ENCODE results near the gene GJA3.

The GJA3 gene

DNA sequence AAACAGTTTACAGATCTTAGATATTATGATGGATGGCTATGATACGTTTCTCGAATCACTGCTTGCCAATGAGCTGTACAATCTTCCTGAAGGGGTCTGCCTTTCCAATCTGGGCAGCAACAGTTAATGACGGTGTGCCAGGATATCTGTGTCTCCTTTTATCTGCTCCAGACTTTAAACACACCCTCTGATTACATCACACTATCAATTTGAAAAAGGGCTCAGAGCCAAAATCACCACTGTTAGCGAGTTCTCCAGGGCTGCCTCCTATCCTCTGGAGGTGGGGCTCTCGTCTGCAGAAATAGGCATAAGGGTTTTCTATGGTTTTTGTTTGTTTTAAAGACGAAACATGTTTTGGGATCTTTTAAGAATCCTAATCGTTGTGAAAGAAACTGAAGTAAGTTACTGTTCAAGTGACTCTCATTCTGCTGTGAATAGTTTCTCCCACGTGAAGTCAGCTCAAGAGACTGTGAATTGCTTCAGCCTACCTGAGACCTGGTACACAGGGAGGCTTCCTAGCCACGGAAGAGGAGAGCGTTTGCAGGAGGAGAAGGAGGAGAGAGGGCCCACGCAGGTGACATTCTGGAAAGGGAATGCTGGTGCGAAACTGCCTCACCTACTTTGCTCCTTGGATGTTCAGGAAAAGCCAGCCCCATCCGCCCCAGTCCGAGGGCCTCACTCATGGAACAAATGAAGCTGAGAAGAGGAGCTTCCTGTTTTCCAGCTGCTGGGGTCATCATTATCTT is 15.2 kb upstream of the GJA3 start:
- TF ChIP-seq, protein P1, sequence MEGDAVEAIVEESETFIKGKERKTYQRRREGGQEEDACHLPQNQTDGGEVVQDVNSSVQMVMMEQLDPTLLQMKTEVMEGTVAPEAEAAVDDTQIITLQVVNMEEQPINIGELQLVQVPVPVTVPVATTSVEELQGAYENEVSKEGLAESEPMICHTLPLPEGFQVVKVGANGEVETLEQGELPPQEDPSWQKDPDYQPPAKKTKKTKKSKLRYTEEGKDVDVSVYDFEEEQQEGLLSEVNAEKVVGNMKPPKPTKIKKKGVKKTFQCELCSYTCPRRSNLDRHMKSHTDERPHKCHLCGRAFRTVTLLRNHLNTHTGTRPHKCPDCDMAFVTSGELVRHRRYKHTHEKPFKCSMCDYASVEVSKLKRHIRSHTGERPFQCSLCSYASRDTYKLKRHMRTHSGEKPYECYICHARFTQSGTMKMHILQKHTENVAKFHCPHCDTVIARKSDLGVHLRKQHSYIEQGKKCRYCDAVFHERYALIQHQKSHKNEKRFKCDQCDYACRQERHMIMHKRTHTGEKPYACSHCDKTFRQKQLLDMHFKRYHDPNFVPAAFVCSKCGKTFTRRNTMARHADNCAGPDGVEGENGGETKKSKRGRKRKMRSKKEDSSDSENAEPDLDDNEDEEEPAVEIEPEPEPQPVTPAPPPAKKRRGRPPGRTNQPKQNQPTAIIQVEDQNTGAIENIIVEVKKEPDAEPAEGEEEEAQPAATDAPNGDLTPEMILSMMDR (IDR thresholded peaks at IDR 0.05; ENCODE audit: extremely low read depth, insufficient read depth, missing control alignments), result no peak
- in situ Hi-C loops (cut with MboI; ENCODE audit: low pct_unique_long_range_greater_than_20kb, low sequenced_read_pairs, unreplicated experiment), result loop anchor here (25.0 kb wide), 2 partner anchors 661 to 736 kb away; partner anchors contain the start of gene XPO4
- no peak for DNase-seq (ENCODE audit: low spot score)

DNA sequence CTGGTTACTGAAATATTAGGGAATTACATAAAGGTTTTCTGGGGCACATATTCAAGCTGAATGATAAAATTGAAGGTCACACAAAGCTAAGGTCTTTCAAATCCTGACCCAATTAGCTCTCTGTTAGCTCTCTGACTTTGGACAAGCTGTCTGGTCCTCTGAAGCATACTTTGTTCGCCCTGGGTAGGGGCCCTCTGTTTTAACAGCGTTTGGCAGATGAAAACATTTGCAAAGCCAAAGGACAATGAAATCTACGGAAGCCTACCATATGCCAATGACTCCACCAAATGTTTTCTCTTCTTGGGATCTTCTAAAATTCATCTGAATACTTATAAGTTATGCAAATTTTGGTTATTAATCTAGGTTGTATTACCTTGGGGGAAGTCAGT is 14.5 kb upstream of the GJA3 start:
- in situ Hi-C loops (cut with MboI; ENCODE audit: low pct_unique_long_range_greater_than_20kb, low sequenced_read_pairs, unreplicated experiment), result loop anchor here (25.0 kb wide), 2 partner anchors 662 to 737 kb away; partner anchors contain the start of gene XPO4
- TF ChIP-seq, protein P1 (IDR thresholded peaks at IDR 0.05; ENCODE audit: extremely low read depth, insufficient read depth, missing control alignments), result no peak
- DNase-seq (ENCODE audit: low spot score), result no peak

DNA sequence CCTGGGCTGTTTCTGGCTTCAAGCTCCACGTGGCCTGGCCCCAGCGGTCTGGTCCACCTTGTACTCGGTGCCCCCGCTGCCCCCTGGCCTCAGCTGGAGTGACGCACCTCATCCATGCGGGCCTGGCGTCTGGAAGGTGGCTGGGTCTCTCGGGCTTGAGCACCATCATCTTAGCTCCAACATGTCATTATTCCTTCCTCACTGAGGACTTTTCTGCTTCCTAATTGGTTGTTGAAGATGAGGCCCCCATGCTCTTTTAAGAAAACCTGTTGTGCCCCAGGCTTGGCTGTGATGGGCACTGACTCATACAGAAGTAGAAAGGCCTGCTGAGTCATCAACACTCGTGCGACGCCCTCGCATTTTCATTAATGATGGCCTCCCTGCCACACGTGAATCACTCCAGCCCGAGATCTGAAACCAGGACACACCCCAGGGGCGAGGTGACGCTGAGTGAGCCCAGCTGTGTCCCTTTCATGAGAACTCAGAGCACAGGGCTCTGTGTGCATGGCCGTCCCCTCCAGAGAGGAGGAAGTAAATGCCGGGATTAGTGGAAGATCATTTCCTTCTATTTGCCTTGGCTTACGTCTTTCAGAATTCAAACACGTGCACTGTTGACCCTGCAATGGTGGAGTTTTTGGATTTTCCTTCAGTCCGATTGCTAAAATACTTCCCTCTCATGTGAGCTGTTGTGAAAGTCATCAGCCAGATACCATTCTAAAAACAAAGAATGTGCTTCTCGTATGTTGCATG is 14.0 kb upstream of the GJA3 start:
- in situ Hi-C loops (cut with MboI; ENCODE audit: low pct_unique_long_range_greater_than_20kb, low sequenced_read_pairs, unreplicated experiment), result loop anchor here (25.0 kb wide), 2 partner anchors 662 to 737 kb away; partner anchors contain the start of gene XPO4
- TF ChIP-seq, protein P1 (IDR thresholded peaks at IDR 0.05; ENCODE audit: extremely low read depth, insufficient read depth, missing control alignments), result no peak
- peak; percentile 69 for DNase-seq (ENCODE audit: low spot score)

DNA sequence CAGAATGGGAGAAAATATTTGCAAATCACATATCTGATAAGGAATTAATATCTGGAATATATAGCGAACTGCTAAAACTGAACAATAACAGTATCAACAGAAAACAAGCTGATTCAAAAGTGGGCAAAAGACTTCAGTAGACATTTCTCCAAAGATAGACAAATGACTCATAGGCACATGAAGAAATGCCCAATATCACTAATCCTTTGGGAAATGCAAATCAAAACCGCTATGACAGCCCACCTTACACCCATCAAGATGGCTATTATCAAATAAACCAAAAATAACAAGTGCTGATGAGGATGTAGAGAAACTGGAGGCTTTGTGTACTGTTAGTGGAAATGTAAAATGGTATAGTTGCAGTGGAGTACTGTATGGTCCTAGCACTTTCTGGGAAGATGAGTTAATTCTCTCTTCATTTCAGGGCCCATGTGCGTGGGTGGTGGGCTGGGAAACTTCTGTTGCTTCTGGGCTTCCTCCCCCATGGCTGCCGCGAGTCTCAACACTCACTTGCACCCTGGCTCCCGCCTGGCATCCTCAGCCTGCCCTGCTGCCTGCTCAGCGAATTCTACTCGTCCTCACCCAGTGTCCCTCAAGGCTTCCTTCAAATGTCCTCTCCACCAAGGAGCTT is 12.4 kb upstream of the GJA3 start:
- TF ChIP-seq, protein P1 (IDR thresholded peaks at IDR 0.05; ENCODE audit: extremely low read depth, insufficient read depth, missing control alignments), result no peak
- no peak for DNase-seq (ENCODE audit: low spot score)
- in situ Hi-C loops (cut with MboI; ENCODE audit: low pct_unique_long_range_greater_than_20kb, low sequenced_read_pairs, unreplicated experiment), result no loop called here

DNA sequence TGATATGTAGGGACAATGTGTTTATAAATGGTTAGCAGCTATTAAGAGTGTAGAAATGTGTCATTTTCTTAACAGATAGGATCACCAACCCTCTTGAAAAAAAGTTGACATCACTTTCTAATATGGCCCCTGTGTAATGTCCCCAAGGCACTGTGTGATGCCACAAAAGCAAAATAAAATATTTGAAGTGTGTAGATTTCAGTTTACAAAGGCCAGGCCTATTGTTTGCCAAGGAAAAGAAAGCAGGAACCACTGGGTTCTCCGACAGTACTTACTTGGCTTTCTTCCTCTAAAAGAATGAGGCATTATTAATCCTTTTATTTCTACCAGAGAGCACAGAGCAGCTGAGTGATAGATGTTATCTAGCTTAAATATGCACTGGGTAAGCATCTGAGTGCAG is 10.5 kb upstream of the GJA3 start:
- DNase-seq (ENCODE audit: low spot score), result no peak
- TF ChIP-seq, protein P1 (IDR thresholded peaks at IDR 0.05; ENCODE audit: extremely low read depth, insufficient read depth, missing control alignments), result no peak
- in situ Hi-C loops (cut with MboI; ENCODE audit: low pct_unique_long_range_greater_than_20kb, low sequenced_read_pairs, unreplicated experiment), result no loop called here

DNA sequence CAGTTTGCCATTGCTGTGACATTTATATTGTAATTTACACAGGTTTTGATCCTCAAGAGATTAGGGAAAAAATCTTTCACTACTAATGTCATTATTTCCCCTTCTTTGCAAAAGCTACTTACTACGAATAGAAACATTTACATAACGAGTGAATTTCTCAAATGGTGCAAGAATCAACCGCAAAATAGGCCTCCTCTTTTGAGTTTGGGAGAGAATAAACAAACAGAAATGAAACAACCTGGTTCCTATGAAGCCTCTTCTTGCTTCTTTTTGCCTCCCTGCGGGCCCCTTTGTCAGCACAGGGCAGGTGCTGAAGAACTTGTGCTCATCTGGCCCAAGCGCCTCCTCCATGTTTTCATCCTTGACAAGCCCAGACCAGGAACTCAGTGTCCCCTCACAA is 10.1 kb upstream of the GJA3 start:
- in situ Hi-C loops (cut with MboI; ENCODE audit: low pct_unique_long_range_greater_than_20kb, low sequenced_read_pairs, unreplicated experiment), result no loop called here
- DNase-seq (ENCODE audit: low spot score), result no peak
- TF ChIP-seq, protein P1 (IDR thresholded peaks at IDR 0.05; ENCODE audit: extremely low read depth, insufficient read depth, missing control alignments), result no peak
